DND-41 (cell line): ENCODE results near the gene TMEM135.

ENCODE experiments used
- ATAC-seq: fragments of 200-7000 bp; cut with Tn5 transposase; 3 replicates; pipeline ENCODE4 v1.9.1; 2021; ENCODE audit warnings: low read depth; ENCODE audit not compliant: insufficient read depth
- DNase-seq: peaks from one replicate; pipeline ENCODE4 v3.0.0-alpha.2; 2020
- H2AFZ ChIP-seq: 2 replicates; pipeline ENCODE4 v1.6.0; 2012; ENCODE audit warnings: low read depth, low read length
- H3K27ac ChIP-seq: 2 replicates; pipeline ENCODE4 v1.5.1; 2012; ENCODE audit warnings: low read length, inconsistent platforms
- H3K27me3 ChIP-seq: fragments of 200-600 bp; sonication (generic); 2 replicates; pipeline ENCODE4 v1.6.0; 2012; ENCODE audit warnings: low read length, mild to moderate bottlenecking, inconsistent platforms; ENCODE audit not compliant: insufficient read depth, poor library complexity
- H3K36me3 ChIP-seq: 2 replicates; pipeline ENCODE4 v1.5.1; 2012; ENCODE audit warnings: low read length, inconsistent platforms; ENCODE audit not compliant: insufficient read depth
- H3K4me1 ChIP-seq: 2 replicates; pipeline ENCODE4 v1.5.1; 2012; ENCODE audit warnings: mild to moderate bottlenecking, low read length; ENCODE audit not compliant: insufficient read depth
- H3K4me2 ChIP-seq: 2 replicates; pipeline ENCODE4 v1.6.0; 2012; ENCODE audit warnings: mild to moderate bottlenecking, moderate library complexity, low read length, inconsistent platforms; ENCODE audit not compliant: insufficient read depth
- H3K4me3 ChIP-seq, 2 experiments: fragments of 200-600 bp in 1 of 2; shearing (Covaris generic) in 1 of 2; 2 replicates each; pipeline ENCODE4 v1.5.1; 2012 to 2016; ENCODE audit warnings: inconsistent platforms in 2 of 2, low read length in 2 of 2, mild to moderate bottlenecking in 2 of 2, low read depth in 1 of 2, moderate library complexity in 1 of 2
- H3K79me2 ChIP-seq: 2 replicates; pipeline ENCODE4 v1.6.0; 2012; ENCODE audit warnings: low read length, inconsistent platforms; ENCODE audit not compliant: insufficient read depth
- H3K9ac ChIP-seq: 2 replicates; pipeline ENCODE4 v1.6.0; 2012; ENCODE audit warnings: low read depth, mild to moderate bottlenecking, inconsistent platforms, low read length, moderate library complexity
- H3K9me3 ChIP-seq: 2 replicates; pipeline ENCODE4 v1.5.1; 2012; ENCODE audit warnings: low read length, moderate library complexity, mild to moderate bottlenecking, inconsistent platforms; ENCODE audit not compliant: insufficient read depth, severe bottlenecking
- H4K20me1 ChIP-seq: 2 replicates; pipeline ENCODE4 v1.6.0; 2012; ENCODE audit warnings: low read length; ENCODE audit not compliant: insufficient read depth
- EZH2 ChIP-seq: IDR thresholded peaks from 3 replicates; pipeline ENCODE4 v1.6.1; 2012; ENCODE audit warnings: borderline replicate concordance, low read depth, mild to moderate bottlenecking, moderate library complexity, low read length, inconsistent platforms; ENCODE audit not compliant: severe bottlenecking
- TF ChIP-seq, protein P1 (sequence below): IDR thresholded peaks from 2 replicates; pipeline ENCODE4 v1.5.1; 2012; ENCODE audit warnings: borderline replicate concordance, low read length, moderate library complexity, mild to moderate bottlenecking; ENCODE audit not compliant: poor library complexity, severe bottlenecking; ENCODE audit errors: extremely low read depth

TMEM135 gene

DNA sequence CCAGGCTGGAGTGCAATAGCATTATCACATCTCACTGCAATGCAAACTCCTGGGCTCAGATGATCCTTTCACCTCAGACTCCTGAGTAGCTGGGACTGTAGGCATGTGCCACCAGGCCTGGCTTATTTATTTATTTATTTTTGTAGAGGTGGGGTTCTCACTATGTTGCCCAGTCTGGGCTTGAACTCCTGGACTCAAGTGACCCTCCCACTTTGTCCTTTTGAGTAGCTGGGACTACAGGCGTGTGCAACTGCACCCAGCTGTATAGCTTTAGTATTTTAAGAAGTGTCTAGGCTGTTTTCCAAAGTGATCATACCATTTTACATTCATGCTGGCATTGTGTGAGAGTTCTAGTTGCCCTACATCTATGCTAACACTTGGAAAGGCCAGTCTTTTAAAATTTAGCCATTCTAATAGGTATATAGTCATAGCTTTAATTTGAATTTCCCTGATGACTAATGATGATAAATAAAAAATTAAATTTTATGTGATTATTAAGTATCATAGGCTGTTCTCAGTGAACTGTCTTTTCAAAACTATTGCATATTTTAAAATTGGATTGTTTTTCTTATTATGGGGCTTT lies 96.9 kb downstream of the TMEM135 start:
- Histone ChIP-seq H3K79me2 (peaks cover 10% of the 10 kb centered on the region), H3K9me3 (peaks cover 5% of the 10 kb centered on the region), H3K36me3 (no peaks in the 10 kb centered on the region), H4K20me1 (no peaks in the 10 kb centered on the region), H3K27ac (no peak overlapping the region), H3K4me3 (no peak overlapping the region), H3K27me3 (no peaks in the 10 kb centered on the region), H3K4me2 (no peak overlapping the region), H2AFZ (no peak overlapping the region), H3K4me1 (no peaks in the 10 kb centered on the region), H3K9ac (no peak overlapping the region)
- DNase-seq: no peak
- TF ChIP-seq, protein P1, sequence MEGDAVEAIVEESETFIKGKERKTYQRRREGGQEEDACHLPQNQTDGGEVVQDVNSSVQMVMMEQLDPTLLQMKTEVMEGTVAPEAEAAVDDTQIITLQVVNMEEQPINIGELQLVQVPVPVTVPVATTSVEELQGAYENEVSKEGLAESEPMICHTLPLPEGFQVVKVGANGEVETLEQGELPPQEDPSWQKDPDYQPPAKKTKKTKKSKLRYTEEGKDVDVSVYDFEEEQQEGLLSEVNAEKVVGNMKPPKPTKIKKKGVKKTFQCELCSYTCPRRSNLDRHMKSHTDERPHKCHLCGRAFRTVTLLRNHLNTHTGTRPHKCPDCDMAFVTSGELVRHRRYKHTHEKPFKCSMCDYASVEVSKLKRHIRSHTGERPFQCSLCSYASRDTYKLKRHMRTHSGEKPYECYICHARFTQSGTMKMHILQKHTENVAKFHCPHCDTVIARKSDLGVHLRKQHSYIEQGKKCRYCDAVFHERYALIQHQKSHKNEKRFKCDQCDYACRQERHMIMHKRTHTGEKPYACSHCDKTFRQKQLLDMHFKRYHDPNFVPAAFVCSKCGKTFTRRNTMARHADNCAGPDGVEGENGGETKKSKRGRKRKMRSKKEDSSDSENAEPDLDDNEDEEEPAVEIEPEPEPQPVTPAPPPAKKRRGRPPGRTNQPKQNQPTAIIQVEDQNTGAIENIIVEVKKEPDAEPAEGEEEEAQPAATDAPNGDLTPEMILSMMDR: no peak
- no peak for TF ChIP-seq EZH2
- ATAC-seq: no peak

DNA sequence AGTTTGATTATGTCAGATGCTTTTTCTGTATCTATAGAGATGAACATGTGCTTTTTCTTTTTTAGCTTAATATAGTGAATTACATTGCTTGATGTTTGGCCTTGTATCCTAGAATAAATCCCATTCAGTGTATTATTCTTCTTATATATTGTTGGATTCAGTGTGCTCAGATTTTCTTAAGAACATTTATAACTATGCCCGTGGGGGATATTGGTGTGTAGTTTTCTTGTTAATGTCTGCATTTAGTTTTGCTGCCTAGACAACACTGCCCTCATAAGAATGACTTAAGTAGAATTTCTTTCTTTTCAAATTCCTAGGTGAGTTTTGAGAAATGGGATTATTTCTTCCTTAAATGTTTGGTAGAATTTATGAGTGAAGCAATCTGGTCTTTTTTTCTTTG lies 98.5 kb downstream of the TMEM135 start:
- no peaks in the 10 kb centered on the region for H3K36me3 ChIP-seq
- ATAC-seq (no peak), DNase-seq (no peak)
- no peak overlapping the region for H3K4me2 ChIP-seq
- no peak overlapping the region for H3K9ac ChIP-seq
- H3K27me3 ChIP-seq: no peaks in the 10 kb centered on the region
- no peak overlapping the region for H2AFZ ChIP-seq
- H4K20me1 ChIP-seq: no peaks in the 10 kb centered on the region
- H3K79me2 ChIP-seq: peaks cover 4% of the 10 kb centered on the region; the same call in 1 of the 2 replicates
- H3K27ac ChIP-seq: no peak overlapping the region
- TF ChIP-seq EZH2: no peak
- TF ChIP-seq, protein P1: no peak
- no peaks in the 10 kb centered on the region for H3K4me1 ChIP-seq
- H3K9me3 ChIP-seq: peaks cover 5% of the 10 kb centered on the region
- no peak overlapping the region for H3K4me3 ChIP-seq

DNA sequence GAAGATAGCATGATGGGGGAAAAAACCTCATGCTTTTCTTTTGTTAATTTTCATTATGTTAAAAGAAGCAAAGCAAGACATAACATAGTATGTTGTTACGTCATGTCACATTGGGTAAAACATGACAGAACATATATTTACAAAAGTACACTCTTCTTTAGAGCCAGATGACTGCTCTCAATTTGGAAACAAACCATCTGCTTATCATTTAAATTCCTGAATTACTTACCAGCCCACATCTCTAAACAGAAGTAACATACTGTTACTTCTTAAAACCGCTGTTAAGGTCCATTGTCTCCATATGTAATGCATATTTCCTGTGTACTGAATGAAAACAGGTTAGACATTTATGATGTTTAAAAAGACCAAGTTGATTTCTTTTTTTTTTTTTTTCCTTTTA lies 100.0 kb downstream of the TMEM135 start:
- H3K4me3 ChIP-seq: no peak overlapping the region
- no peaks in the 10 kb centered on the region for H3K36me3 ChIP-seq
- no peak overlapping the region for H3K4me2 ChIP-seq
- H2AFZ ChIP-seq: no peak overlapping the region
- no peaks in the 10 kb centered on the region for H3K27me3 ChIP-seq
- peaks cover 5% of the 10 kb centered on the region for H3K9me3 ChIP-seq
- no peak overlapping the region for H3K27ac ChIP-seq
- ATAC-seq (no peak), DNase-seq (no peak)
- no peak overlapping the region for H3K9ac ChIP-seq
- peaks cover 2% of the 10 kb centered on the region for H3K79me2 ChIP-seq
- no peak for TF ChIP-seq EZH2
- TF ChIP-seq, protein P1: no peak
- H4K20me1 ChIP-seq: peaks cover 4% of the 10 kb centered on the region
- peaks cover 7% of the 10 kb centered on the region for H3K4me1 ChIP-seq

DNA sequence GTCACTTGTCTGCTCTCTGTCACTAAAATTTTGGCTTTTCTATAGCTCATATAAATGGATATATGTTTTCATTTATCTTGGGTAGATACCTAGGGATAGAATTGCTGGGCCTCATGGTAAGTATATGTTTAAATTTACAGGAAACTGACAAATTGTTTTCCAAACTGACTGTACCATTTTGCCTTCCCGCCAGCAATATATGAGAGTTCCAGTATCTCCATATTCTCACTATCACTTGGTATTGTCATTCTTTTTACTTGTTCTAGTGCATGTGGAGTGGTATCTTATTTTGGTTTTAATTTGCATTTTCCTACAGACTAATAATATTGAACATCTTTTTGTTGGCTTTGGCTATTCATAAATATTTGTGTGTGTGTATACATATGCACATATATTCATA lies 101.7 kb downstream of the TMEM135 start:
- peaks cover 24% of the 10 kb centered on the region for H3K4me1 ChIP-seq
- H3K27ac ChIP-seq: no peak overlapping the region
- DNase-seq (no peak), ATAC-seq (no peak)
- no peak overlapping the region for H3K4me2 ChIP-seq
- H3K9me3 ChIP-seq: peaks cover 5% of the 10 kb centered on the region
- no peaks in the 10 kb centered on the region for H3K27me3 ChIP-seq
- H3K36me3 ChIP-seq: no peaks in the 10 kb centered on the region
- H3K79me2 ChIP-seq: peaks cover 2% of the 10 kb centered on the region
- H2AFZ ChIP-seq: no peak overlapping the region
- H3K9ac ChIP-seq: no peak overlapping the region
- H4K20me1 ChIP-seq: peaks cover 4% of the 10 kb centered on the region
- TF ChIP-seq EZH2: no peak
- no peak overlapping the region for H3K4me3 ChIP-seq
